ENCODE data around the gene GRIP1.

GRIP1 gene

DNA sequence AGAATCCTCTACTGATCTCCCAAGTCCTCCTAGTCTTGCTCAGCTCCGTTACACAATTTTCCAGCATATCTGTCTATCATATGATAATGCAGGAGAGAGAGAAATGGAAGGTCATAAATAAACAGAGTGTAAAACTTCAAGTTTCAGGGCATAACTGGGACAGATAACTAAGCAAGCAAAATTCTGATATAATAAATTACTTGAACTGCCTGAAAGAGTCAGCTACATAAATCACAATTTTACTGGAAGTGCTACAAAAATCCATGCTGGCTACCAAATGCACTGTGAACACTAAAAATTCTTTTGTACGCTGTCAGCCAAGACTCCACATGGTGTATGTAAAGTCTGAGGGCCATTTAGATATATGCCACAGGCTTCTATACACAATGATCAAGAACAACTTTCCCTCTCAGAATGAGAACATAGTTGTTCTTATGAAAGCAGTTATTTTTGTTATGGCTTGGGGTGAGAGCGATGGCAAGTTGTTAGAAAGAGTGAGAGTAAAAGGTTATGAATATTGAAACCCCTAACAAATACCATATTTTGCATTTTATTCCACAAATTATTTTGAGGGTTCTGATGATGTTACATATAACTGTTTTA is 41.1 kb downstream of the GRIP1 start:
- DNase-seq, result no peak

DNA sequence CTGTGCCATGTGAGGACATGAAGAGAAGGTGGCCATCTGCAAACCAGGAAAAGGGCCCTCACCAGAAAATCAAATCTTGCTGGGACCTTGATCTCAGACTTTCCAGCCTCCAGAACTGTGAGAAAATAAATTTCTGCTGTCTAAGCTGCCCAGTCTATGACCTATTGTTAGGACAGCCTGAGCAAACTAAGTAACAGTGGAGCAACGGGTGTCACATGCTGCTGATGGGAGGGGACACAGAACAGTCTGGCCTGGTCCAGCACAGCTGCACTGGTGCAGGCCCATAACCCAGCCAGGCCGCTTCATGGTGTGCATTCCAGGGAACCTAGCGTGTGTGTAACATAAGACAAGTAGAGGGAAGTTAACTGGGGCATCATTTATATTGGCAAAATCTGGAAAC is 42.1 kb downstream of the GRIP1 start:
- no peak for DNase-seq

DNA sequence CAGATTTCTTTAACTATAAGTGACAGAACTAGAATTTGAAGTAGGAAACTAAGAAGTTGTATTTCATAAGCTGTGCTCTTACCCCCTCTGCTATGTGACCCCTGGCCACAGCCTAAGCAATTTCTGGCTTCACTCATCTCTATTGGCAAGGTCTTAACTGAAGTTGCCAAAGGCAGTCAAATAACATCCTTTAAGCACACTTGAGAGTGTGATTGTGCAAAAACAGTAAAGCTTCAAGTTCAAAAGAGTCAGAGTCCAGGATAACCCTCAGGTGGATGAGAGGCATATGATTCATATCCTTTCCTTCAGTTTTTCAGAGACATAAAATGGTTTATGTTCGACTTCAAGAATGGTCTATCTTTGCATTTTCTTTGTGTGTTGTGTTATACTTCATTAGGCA is 45.2 kb downstream of the GRIP1 start:
- DNase-seq, result no peak

DNA sequence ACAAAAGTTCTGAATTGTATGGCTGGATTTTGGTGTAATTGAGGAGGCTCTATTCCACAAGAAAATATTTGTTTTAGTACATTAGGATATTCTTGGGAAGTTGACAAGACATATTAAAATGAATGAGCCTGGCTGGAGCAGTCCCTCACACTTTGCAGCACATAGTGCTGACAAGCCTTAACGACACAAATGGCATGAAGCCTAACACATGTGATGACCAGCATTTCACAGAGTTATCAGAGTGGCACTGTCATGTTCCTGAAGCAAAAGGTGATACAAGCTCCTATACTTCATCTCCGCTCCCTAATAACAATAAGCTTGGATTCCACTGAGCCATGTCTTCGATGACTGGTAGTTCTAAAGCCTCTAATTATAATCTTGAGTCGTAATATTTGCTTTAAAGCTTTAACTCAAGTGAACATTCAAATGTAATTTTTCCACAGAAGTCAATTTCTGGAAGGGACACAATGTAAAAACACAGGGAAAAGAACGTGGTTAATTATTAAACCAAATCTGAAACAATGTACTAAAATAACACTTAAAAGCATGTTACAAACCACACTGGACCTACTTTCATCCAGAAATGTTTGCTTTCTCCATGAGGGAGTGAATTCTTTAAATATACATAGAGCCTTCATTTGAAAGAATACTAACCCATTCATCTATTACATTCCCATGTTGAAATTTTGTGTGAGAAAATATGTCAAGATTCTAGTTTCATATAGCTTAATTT is 49.6 kb downstream of the GRIP1 start:
- no peak for DNase-seq

DNA sequence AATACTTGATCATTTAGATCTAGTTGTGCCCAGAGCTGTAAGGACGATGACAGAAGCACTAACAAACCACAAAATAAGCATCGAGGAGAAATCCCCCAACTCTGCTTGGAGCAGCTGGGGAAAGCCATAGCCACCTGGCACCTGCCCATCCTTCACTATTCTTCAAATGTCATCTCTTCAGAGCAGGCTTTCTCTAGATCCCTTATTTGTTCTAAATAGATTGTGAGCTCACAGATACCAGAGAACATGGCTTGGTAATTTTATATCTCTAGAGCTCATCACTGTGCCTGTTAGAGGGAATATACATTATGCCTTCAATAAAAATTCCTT is 50.9 kb downstream of the GRIP1 start:
- no peak for DNase-seq

DNA sequence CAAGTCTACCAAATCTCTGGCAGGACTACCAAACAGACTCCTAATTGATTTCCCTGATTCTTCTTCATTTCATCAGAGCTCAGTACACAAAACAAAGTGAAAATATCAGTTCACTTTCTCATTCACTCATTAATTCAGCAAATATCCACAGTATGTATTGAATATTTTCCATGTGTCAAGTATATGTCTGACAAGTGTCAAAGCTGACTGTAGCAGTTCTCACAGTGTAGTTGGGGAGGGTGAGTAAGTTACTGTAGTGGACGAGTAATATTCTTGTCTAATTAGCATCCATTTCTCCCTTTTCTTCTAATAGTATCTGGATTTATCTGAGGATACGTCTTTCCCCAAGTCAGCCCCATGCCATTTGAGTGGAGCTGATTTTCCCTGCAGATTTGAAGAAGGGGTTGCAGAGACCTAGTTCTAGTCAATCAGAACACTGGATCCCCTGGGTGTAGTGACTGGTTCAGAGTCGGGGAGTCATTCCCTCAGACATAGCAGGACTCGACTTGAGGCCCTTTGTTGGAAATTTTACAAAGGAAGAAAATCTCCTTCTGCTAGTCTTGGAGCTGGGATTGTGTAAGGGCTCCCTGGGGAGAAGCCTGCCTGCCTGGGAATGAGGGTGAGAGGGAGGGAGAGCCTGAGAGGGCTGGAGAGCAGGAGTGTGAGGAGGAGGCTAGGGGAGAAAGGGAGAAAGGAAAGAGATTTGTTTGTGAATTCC is 51.4 kb downstream of the GRIP1 start:
- DNase-seq, result no peak

DNA sequence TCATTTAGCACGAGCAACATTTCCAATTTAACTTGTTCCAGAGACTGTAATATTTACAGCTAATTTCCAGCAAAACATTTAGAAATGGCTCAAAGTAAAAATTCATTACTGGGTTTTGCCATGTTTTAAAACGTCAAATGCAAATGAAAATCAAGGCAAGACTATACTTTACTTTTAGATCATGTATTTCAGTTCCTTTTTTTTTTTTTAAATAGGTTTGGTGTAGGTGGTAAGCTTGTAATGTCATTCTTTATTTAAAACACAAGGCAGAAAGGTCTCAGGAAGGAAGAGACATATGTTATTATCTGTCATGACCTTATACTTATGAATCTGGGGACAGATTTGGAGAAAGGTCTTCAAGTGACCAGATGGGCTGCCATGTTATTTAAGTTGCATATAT is 54.1 kb downstream of the GRIP1 start:
- DNase-seq, result no peak

DNA sequence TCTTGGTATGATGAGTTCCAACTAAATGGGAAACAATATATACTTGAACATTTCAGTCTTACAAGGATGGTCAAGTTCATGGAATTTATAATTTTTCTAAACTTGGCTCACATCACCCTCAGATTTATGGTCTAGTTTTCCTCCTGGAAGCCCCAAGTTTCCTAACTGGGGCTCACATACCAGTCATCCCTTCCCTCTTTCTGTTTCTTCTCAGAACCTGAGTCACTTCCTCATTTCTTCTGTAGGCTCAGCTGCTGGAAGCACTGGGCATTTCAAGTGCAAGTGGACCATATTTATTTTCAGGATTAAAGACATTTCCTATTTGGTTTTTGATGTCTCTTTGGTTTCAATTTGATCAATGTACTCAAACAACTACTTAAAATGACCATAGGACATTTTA is 55.4 kb downstream of the GRIP1 start:
- DNase-seq, result peak; percentile 28

DNA sequence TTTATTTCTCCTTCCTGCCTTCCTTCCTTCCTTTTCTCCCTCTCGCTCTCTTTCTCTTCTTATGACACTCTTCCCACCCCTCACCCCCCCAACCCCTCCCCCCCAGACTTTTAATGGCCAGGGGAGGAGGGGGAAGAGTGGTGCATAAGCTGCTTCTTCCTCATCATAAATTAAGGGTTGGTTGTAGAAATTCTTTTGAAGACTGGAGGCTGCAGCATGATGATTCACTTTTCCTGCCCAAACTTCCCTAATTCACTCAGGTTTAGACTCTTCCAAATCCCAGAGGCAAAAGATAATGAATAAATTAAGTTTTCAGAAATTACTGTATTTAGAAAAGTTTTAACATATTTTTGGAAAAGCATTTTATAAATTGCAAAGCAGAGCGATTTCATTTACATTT is 58.2 kb downstream of the GRIP1 start:
- no peak for DNase-seq

DNA sequence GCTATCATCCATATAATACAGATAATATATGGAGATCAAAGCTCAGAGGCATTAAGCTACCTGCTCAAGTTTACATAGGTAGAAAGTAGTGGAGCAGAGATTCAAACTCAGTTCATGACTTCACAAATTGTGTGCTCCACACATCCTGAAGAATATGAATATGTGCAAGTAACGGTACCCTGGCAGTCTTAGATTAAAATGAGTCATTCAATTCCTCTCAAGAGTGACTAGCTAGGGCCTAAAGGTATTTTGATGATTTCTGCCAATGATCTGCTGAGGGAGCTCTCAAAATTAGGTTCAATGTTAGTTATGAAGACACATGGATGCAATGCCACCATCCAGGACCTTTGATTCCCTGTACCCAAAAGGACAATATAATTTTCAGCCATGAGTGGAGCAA is 58.9 kb downstream of the GRIP1 start:
- no peak for DNase-seq

DNA sequence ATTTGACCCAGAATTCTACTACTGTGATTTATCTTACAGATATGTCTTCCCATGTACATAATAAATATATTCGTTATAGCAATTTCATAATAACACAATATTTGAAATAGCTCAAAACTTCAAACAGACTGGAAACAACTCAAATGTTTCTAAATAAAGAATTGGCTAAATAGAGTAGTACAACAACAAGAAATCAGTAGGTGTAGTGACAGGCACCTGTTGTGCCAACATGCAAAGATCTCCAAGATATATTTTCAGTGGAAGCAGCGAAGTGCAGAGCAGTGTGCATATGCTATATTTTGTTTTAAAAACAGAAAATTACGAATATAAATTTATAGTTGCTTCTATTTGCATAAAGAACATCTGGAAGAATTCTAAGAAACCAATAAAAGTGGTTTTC is 60.9 kb downstream of the GRIP1 start:
- DNase-seq, result no peak

DNA sequence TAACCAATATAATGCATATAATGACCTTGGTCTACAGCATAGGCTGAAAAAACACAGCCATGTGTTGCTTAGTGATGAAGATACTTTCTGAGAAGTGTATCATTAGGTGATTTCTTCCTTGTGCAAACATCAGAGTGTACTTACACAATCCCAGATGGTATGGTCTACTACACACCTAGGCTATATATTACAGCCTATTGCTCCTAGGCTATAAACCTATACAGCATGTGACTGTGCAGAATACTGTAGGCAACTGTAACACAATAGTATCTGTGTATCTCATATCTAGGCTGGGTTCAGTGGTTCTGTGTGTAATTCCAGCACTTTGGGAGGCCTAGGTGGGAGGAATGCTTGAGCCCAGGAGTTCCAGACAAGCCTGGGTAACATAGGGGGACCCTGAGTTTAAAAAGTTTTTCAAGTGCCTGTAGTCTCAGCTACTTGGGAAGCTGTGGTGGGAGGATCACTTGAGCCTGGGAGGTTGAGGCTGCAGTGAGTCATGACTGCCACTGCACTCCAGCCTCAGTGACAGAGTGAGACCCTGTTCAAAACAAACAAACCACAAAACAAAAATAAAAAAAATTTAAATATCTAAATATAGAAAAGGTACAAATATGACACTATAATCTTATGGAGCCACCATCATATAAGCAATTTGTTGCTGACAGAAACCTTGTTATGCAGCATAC is 66.6 kb downstream of the GRIP1 start:
- DNase-seq, result no peak

DNA sequence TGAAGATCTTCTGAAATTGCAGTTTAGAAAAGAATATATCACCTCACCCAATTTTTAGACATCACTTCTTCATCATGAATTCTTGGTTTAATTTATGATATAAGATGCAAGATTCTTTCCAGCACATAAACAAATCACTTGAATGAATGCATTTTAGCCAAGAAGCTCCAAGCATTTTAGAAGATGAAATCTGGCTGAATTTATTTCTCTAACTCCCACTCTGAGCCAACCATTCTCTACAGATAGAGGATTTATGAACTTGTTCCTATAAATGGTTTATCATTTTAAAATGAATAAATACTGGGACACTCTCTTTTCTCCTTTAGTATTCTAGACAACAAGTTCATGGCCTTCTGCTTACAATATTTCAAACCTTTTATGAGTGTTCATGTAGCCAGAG is 71.7 kb downstream of the GRIP1 start:
- no peak for DNase-seq

DNA sequence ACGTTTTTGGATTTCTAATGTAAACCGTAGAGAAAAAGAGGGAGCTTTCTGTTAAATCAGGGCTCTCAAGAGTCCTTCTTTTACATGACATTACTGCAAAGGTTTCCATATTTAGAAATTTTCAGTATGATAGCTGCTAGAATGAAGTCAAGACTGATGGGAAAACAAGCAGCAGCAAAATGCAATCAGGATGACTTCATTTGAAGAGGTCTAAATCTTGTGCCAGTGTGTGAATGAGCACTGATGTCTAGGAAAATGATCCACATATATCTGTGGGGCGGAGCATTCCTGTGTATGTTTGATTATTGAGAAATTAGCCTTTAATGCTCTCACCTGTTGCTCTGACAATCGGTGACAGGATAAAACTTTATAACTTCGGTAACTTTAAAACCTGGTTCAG is 73.6 kb downstream of the GRIP1 start:
- no peak for DNase-seq

DNA sequence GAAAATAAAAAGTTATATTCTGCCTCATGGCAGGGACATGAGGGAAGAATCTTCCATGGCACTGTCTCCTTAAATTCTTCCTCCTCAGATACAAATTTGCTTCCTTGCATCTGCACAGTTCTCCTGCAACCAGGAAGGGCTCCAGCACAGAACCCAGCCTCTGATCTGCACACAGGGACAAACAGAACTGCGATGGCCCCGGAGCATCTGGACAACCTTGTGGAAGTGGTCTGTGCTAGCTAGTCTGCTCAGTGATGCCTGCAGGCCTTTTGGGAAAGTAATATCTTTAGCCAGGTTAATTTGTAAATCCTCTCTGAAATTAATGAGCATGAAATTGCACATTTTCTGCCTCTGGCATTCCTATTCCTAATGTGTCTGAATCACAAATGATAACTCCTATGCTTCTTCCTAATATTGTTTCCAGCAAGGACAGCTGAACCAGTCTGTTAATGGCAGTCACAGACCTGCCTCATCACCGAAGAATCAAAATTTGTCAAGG is 74.8 kb downstream of the GRIP1 start:
- DNase-seq, result no peak

DNA sequence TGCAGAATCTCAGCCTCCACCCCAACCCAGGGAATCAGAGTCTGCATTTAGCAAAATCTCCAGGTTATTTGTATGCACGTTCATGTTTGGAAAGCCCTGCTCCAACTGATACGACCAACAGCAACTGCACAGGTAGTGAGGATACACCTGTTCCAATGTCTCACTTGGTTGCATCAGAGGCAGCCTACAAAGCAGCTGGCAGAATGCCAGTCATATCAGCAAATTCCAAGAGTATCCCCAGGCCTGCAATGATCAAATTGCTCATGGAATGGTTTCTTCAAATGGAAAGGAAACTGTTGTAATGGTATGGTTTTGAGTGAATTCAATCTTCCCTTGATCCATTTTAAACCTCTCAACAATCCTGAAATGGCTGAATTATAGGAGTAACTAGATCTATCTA is 75.4 kb downstream of the GRIP1 start:
- DNase-seq, result no peak

DNA sequence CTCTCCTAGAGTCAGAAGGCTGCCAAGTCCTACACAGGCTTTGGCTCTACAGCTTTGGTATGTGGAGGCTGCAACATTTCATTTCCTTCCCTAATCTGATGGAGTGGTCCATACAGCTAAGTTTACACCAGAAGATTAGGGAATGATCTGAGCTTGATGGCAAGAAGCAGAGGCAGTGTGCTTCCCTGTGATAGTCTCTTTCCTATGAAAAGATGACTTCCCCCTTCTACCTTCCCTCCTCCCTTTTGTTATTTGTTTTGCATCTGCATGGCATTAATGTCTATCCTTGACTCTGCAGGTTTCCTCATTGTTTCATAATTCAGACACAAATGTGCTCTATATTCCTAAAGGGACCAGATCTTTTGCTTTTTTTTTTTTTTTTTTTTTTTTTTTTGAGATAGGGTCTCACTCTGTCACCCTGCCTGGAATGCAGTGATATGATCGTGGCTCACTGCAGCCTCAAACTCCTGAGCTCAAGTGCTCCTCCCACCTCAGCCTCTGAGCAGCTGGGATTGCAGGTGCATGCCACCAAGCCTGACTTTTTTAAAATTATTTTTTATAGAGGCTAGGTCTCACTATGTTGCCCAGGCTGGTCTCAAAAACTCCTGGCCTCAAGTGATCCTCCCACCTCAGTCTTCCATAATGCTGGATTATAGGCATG is 76.3 kb downstream of the GRIP1 start:
- DNase-seq, result no peak

DNA sequence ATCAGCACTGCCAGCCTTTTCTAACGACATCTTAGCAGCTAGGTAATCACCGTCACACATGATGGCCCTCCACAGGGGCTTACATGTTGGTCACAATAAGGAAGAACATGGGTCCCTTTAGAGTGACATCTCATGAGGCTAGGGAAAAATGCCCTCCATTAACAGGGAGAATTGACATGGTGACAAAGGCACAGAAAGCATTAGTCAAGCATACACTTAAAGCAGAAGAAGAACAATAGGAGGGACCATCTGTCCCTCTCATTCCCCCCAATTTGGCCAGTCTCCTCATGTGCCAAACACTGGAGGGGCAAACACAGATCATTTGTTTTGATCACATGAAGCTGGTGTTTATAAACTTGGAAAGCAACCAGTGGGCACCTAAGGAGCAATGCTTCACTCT is 78.0 kb downstream of the GRIP1 start:
- no peak for DNase-seq

DNA sequence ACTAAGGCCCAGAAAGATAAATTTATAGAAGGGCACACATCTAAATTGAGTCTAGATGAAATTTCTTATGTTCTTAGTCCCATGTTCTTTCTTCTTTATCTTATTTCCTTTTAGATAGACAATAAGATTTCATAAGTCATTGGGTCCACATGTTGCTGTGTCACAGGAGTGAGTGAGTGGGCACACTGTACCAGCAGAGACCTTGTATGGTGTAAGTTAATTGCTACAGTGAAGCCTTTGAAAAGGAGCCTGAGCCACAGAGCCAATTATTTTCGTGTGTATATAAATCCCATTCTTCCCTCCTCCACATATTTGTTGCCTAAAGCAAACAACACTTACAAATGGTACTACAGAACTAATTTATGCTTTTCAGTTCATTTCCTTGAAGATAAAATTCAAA is 79.1 kb downstream of the GRIP1 start:
- no peak for DNase-seq

DNA sequence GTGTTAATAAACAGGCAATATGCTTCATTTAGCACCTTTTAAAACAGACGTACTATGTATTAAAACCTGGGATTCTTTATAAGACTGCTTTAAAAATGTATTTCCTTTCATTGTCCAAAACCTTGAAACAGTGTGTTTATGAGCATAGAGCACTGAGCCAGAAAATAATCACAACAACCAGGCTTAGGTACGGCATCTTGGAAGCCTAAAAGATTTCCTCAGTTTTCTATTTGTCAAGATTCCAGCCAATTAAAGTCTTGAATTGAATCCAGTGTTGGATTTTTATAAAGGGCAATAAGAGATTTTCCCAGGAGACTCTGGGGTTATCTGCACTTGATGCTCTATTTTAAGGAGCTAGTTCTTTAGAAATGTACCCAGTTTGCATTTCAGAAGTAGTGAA is 80.3 kb downstream of the GRIP1 start:
- DNase-seq, result no peak

DNA sequence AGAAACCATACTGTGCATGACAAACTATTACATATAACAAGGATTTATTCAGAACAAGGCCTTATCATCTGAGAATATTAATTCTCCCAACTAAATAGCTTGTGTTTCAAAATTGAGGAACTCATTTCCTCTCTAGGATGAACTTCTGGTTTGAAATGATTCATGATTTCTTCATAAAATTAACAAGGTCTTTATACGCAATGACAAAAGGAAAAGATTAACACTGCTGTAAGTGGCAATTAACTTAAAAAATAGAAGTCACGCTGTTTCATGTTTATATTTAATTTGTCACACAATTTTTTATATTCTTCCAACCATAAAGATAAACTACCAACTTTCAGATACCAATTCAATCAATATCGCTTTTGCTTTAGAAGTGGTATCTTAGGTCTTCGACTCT is 80.8 kb downstream of the GRIP1 start:
- no peak for DNase-seq

DNA sequence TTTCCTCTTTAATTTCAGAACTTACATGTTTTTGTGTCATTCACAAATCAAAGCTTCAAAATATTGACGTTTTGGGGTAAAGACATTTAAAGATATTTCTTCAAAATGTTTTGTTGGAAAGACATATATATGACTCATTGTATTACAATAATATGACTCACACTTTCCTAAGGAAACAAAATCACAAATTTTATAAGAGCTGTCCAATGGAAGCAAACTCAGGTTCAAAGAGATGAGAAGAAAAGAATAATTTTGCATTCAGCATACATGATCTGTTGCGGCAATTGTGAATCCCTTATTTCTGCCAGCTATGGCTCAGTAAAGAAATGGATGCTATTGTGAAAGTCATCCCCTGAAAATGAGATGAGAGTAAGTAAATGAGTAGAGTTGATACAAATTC is 82.7 kb downstream of the GRIP1 start:
- no peak for DNase-seq

DNA sequence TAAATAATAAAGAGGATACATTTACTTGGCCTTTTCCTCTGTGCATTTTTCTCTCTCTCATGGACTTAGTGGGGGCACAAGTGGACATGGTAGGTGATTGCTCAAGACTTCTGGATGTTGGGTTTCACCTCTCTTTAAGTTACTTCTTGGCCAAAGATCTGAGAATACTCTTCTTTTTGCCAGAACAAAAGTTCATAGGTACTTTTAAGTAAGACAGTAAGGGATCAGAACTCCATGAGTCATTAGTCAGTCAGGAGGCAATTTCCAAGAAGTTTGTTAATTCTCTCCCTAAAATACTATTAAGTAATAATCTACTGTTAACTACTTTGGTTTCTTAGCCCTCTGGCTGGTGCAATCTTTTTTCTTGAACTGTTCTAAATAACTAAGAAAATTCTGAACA is 84.2 kb downstream of the GRIP1 start:
- DNase-seq, result no peak

All from OCI-M1 (cell line).